WTC11 (cell line): ENCODE results near the gene SMIM41.

Experiments used
- AFF4 ChIP-seq: sonication (generic); formaldehyde crosslinking; IDR thresholded peaks from 2 replicates; pipeline ENCODE4 v1.8.1; 2023; ENCODE audit warnings: mild to moderate bottlenecking, missing genetic modification reagents, borderline replicate concordance
- ATF2 ChIP-seq: sonication (generic); formaldehyde crosslinking; IDR thresholded peaks from 2 replicates; pipeline ENCODE4 v1.8.1; 2022; ENCODE audit warnings: low read depth, missing genetic modification reagents, borderline replicate concordance
- CREB1 ChIP-seq: sonication (generic); formaldehyde crosslinking; IDR thresholded peaks from 2 replicates; pipeline ENCODE4 v1.8.0; 2023; ENCODE audit warnings: mild to moderate bottlenecking, missing genetic modification reagents
- CTCF ChIP-seq: fragments of 200-600 bp; IDR thresholded peaks from 2 replicates; pipeline ENCODE4 v1.8.0; 2022; ENCODE audit warnings: antibody characterized with exemption
- FOXP1 ChIP-seq: sonication (generic); formaldehyde crosslinking; IDR thresholded peaks from 2 replicates; pipeline ENCODE4 v1.8.0; 2022; ENCODE audit warnings: missing genetic modification reagents, mild to moderate bottlenecking, moderate library complexity, borderline replicate concordance
- MAX ChIP-seq: sonication (generic); formaldehyde crosslinking; IDR thresholded peaks from 2 replicates; pipeline ENCODE4 v1.8.0; 2022; ENCODE audit warnings: mild to moderate bottlenecking, missing genetic modification reagents
- NFYB ChIP-seq: sonication (generic); formaldehyde crosslinking; conservative IDR thresholded peaks from 2 replicates; pipeline ENCODE4 v1.8.0; 2022; ENCODE audit warnings: low read depth, missing genetic modification reagents
- NR3C1 ChIP-seq: sonication (generic); formaldehyde crosslinking; conservative IDR thresholded peaks from 2 replicates; pipeline ENCODE4 v1.8.1; 2023; ENCODE audit warnings: low read depth, mild to moderate bottlenecking, missing genetic modification reagents
- RELA ChIP-seq: sonication (generic); formaldehyde crosslinking; IDR thresholded peaks from 2 replicates; pipeline ENCODE4 v1.8.1; 2022; ENCODE audit warnings: missing genetic modification reagents, mild to moderate bottlenecking, borderline replicate concordance
- SMAD3 ChIP-seq: sonication (generic); formaldehyde crosslinking; IDR thresholded peaks from 2 replicates; pipeline ENCODE4 v1.8.0; 2022; ENCODE audit warnings: missing genetic modification reagents, mild to moderate bottlenecking, borderline replicate concordance
- USF1 ChIP-seq: sonication (generic); formaldehyde crosslinking; IDR thresholded peaks from 2 replicates; pipeline ENCODE4 v1.8.0; 2022; ENCODE audit warnings: mild to moderate bottlenecking, missing genetic modification reagents
- ZMAT4 ChIP-seq: fragments of 250-450 bp; sonication (Bioruptor Pico); IDR thresholded peaks from 2 replicates; pipeline ENCODE4 v1.9.0; 2021; ENCODE audit warnings: mild to moderate bottlenecking
- ZNF317 ChIP-seq: sonication (generic); formaldehyde crosslinking; IDR thresholded peaks from 2 replicates; pipeline ENCODE4 v1.8.1; 2023; ENCODE audit warnings: low read depth, mild to moderate bottlenecking, moderate library complexity, missing genetic modification reagents, borderline replicate concordance

- TF ChIP-seq ZNF317 (CRISPR knock-in tag) (no peak), USF1 (CRISPR knock-in tag) (no peak), ATF2 (CRISPR knock-in tag) (no peak), SMAD3 (no peak), MAX (CRISPR knock-in tag) (no peak), CTCF (no peak), RELA (CRISPR knock-in tag) (no peak), ZMAT4 (no peak), FOXP1 (CRISPR knock-in tag) (no peak), AFF4 (CRISPR knock-in tag) (no peak), NFYB (CRISPR knock-in tag) (no peak), CREB1 (CRISPR knock-in tag) (no peak), NR3C1 (no peak)
Observed at GRCh38 chr12:52054833-52055730, 24.4 kb upstream of the SMIM41 start.
